K562 (cell line): ENCODE results near the gene SERPIND1. TPM values are rescaled to one million over a fixed set of nuclear protein-coding genes. Genes with fewer than 3 reads are reported as not detected.

Source experiments
- ATAC-seq: fragments of 200-7000 bp; cut with Tn5 transposase; 3 replicates; pipeline ENCODE4 v1.9.1; 2020; ENCODE audit warnings: moderate library complexity
- BruUV-seq: library from RNA; stranded (reverse); fragments of 400-500 nt; replicated peaks from 2 replicates; lab custom pipeline; 2021; lab: Mats Ljungman, UMichigan
- CTCF ChIA-PET: fragments of 300-600 bp; formaldehyde crosslinking; extraction: SDS; loops from one replicate; lab custom pipeline; 2021; ENCODE audit warnings: low intra/inter-chr PET ratio; lab: Yijun Ruan, JAX
- POLR2A ChIA-PET: fragments of 300-600, 350-650 bp; sonication (Branson Sonifier 250); formaldehyde crosslinking; extraction: SDS; loops from one replicate; lab custom pipeline; 2021; ENCODE audit warnings: antibody characterized with exemption, inconsistent platforms; lab: Yijun Ruan, JAX
- DNase-seq, 4 experiments: peaks; one replicate each; pipeline versions ENCODE4 v3.0.0 to v3.0.0-alpha.2; 2011 to 2018; ENCODE audit warnings: low spot score in 3 of 4, mixed read lengths in 3 of 4; ENCODE audit errors: extremely low read depth in 1 of 4
- FAIRE-seq: peaks from 2 replicates; lab custom pipeline; 2011; peaks lifted over from hg19 to GRCh38; lab: Jason Lieb, UNC
- H2AFZ ChIP-seq: 2 replicates; pipeline ENCODE4 v1.6.0; 2011; ENCODE audit warnings: low read depth, low read length, control low read depth, inconsistent platforms
- H3K27ac ChIP-seq: fragments of 200-600 bp; 3 replicates; pipeline ENCODE4 v1.8.0; 2011; ENCODE audit warnings: low read depth, mild to moderate bottlenecking, control low read depth, inconsistent platforms, low read length, moderate library complexity, mixed read lengths; ENCODE audit errors: extremely low read depth
- H3K27me3 ChIP-seq, 2 experiments: fragments of 300-600 bp in 1 of 2; 2 replicates in 1 of 2; 3 replicates in 1 of 2; pipeline versions ENCODE4 v1.6.0 to v1.8.0; 2011; ENCODE audit warnings: inconsistent platforms in 2 of 2, low read length in 2 of 2, mild to moderate bottlenecking in 1 of 2, mixed read lengths in 1 of 2, moderate library complexity in 1 of 2; ENCODE audit not compliant: control insufficient read depth in 2 of 2, insufficient read depth in 2 of 2
- H3K36me3 ChIP-seq: fragments of 300-600 bp; 3 replicates; pipeline ENCODE4 v1.8.0; 2011; ENCODE audit warnings: mild to moderate bottlenecking, low read length, inconsistent platforms; ENCODE audit not compliant: control insufficient read depth, insufficient read depth
- H3K4me1 ChIP-seq, 2 experiments: fragments of 200-600 bp in 1 of 2; replicated peaks in 1 of 2; 2 replicates in 1 of 2; 3 replicates in 1 of 2; pipeline versions ENCODE4 v1.5.1 to v1.8.0; 2011; ENCODE audit warnings: inconsistent platforms in 2 of 2, low read length in 2 of 2, mild to moderate bottlenecking in 1 of 2, mixed read lengths in 1 of 2, moderate library complexity in 1 of 2; ENCODE audit not compliant: control insufficient read depth in 2 of 2, insufficient read depth in 2 of 2
- H3K4me2 ChIP-seq: 2 replicates; pipeline ENCODE4 v1.6.1; 2011; ENCODE audit warnings: low read length, control low read depth, inconsistent platforms, mixed read lengths; ENCODE audit not compliant: insufficient read depth
- H3K4me3 ChIP-seq: fragments of 200-600 bp; sonication (generic), shearing (Covaris generic); 2 replicates; pipeline ENCODE4 v1.5.1; 2016; ENCODE audit warnings: control low read depth, inconsistent platforms
- H3K79me2 ChIP-seq: fragments of 200-600 bp; 3 replicates; pipeline ENCODE4 v1.8.0; 2011; ENCODE audit warnings: low read length, inconsistent platforms; ENCODE audit not compliant: control insufficient read depth, insufficient read depth
- H3K9ac ChIP-seq, 2 experiments: 2 replicates each; pipeline versions ENCODE4 v1.6.0 to v1.6.1; 2011; ENCODE audit warnings: low read depth in 2 of 2, low read length in 2 of 2, control low read depth in 1 of 2, inconsistent platforms in 1 of 2, mild to moderate bottlenecking in 1 of 2, mixed read lengths in 1 of 2; ENCODE audit not compliant: insufficient read depth in 1 of 2
- H3K9me1 ChIP-seq: one replicate; pipeline ENCODE4 v1.6.0; 2011; ENCODE audit warnings: inconsistent platforms, mild to moderate bottlenecking, low read length, moderate library complexity; ENCODE audit not compliant: control insufficient read depth, insufficient read depth
- H3K9me3 ChIP-seq: replicated peaks from 2 replicates; pipeline ENCODE4 v1.5.1; 2011; ENCODE audit warnings: low read depth, low read length, inconsistent platforms; ENCODE audit not compliant: control insufficient read depth, insufficient read depth
- H4K20me1 ChIP-seq: replicated peaks from 2 replicates; pipeline ENCODE4 v1.6.1; 2011; ENCODE audit warnings: low read length, inconsistent platforms, mixed read lengths; ENCODE audit not compliant: control insufficient read depth, insufficient read depth
- BMI1 ChIP-seq: fragments of 150-350 bp; IDR thresholded peaks from 2 replicates; pipeline ENCODE4 v1.6.1; 2014; ENCODE audit warnings: low read length
- CHD1 ChIP-seq: fragments of 200-600 bp; sonication (generic); IDR thresholded peaks from one replicate; pipeline ENCODE4 v1.6.1; 2012; ENCODE audit warnings: mild to moderate bottlenecking, moderate library complexity, low read length, inconsistent platforms
- DEAF1 ChIP-seq: fragments of 450-650 bp; formaldehyde crosslinking; IDR thresholded peaks from 2 replicates; pipeline ENCODE4 v1.4.0; 2020; ENCODE audit warnings: mild to moderate bottlenecking, moderate library complexity
- ELK3 ChIP-seq: fragments of 450-650 bp; formaldehyde crosslinking; IDR thresholded peaks from 2 replicates; pipeline ENCODE4 v1.4.0; 2020; ENCODE audit warnings: mild to moderate bottlenecking
- FOS ChIP-seq: IDR thresholded peaks from 3 replicates; pipeline ENCODE4 v1.6.1; 2011; ENCODE audit not compliant: insufficient read length; ENCODE audit errors: extremely low read depth
- FUS ChIP-seq: fragments of 200-400 bp; formaldehyde crosslinking; optimal IDR thresholded peaks from 2 replicates; pipeline ENCODE3; 2017; ENCODE audit warnings: low read depth, low read length
- KAT7 ChIP-seq: sonication (generic); formaldehyde crosslinking; IDR thresholded peaks from 2 replicates; pipeline ENCODE4 v1.8.0; 2022; ENCODE audit warnings: missing genetic modification reagents, mild to moderate bottlenecking, borderline replicate concordance
- MAFF ChIP-seq: IDR thresholded peaks from 2 replicates; pipeline ENCODE4 v1.6.1; 2012; ENCODE audit warnings: low read length, improper control_type of control experiment
- MEIS2 ChIP-seq: fragments of 450-650 bp; IDR thresholded peaks from 2 replicates; pipeline ENCODE4 v1.6.1; 2014; ENCODE audit warnings: mild to moderate bottlenecking; ENCODE audit not compliant: partially characterized antibody
- NEUROD1 ChIP-seq: fragments of 150-350 bp; IDR thresholded peaks from 2 replicates; pipeline ENCODE4 v1.6.1; 2014; ENCODE audit warnings: borderline replicate concordance, low read length, low read depth; ENCODE audit not compliant: partially characterized antibody
- RHOXF2B ChIP-seq: fragments of 250-450 bp; sonication (Bioruptor Pico); conservative IDR thresholded peaks from 2 replicates; pipeline ENCODE4 v1.5.1; 2021
- TEAD1 ChIP-seq, 2 experiments: fragments of 450-650 bp in 1 of 2; sonication (generic) in 1 of 2; formaldehyde crosslinking; IDR thresholded peaks; 2 replicates each; pipeline versions ENCODE4 v1.4.0 to v1.8.0; 2020 to 2022; ENCODE audit warnings: mild to moderate bottlenecking in 2 of 2, missing genetic modification reagents in 1 of 2
- ZNF354B ChIP-seq: fragments of 250-450 bp; sonication (Bioruptor Pico); IDR thresholded peaks from 2 replicates; pipeline ENCODE4 v1.4.0; 2020
- ZNF398 ChIP-seq: fragments of 250-450 bp; sonication (Bioruptor Pico); IDR thresholded peaks from 2 replicates; pipeline ENCODE4 v1.8.0; 2021; ENCODE audit warnings: moderate library complexity, mild to moderate bottlenecking, inconsistent platforms
- ZNF77 ChIP-seq: fragments of 250-450 bp; sonication (Bioruptor Pico); IDR thresholded peaks from 2 replicates; pipeline ENCODE4 v1.5.0; 2020
- WGBS: fragments of 100-300 bp; shearing (Covaris generic); methylation state at CpG from one replicate; pipeline ENCODE4 v1.1.6; 2016; ENCODE audit warnings: low coverage, mixed read lengths; ENCODE audit not compliant: insufficient coverage; ENCODE audit errors: missing lambda C conversion rate; 5-methylcytosine and 5-hydroxymethylcytosine counted together
- in situ Hi-C: fragments of 300-500 bp; cut with MboI; formaldehyde crosslinking; loops from 4 replicates; pipeline ENCODE4 v1.15.0; 2018; ENCODE audit warnings: inconsistent platforms, mixed read lengths
- intact Hi-C: fragments of 100-400 bp; cut with micrococcal nuclease; formaldehyde crosslinking; loops from 2 replicates; pipeline ENCODE4 v1.14.2; 2022
- polyA plus RNA-seq, 8 experiments: library from polyadenylated mRNA; depleted of rRNA in 4 of 8; stranded (reverse) in 5 of 8; unstranded in 3 of 8; fragments of >200 nt; fragmentation: Nextera tagmentation in 2 of 8; fragmentation: Illumina TruSeq in 1 of 8; extraction: Ambion mirVana in 2 of 8; extraction: Trizol in 1 of 8; gene quantifications; 2 replicates each; pipeline versions ENCODE4 v1.2.1 to v1.2.3, GENCODE V29; 2011 to 2014; ENCODE audit warnings: inconsistent platforms in 1 of 8, missing spikeins in 1 of 8
- total RNA-seq, 7 experiments: library from RNA; depleted of rRNA in 6 of 7; stranded (reverse); fragments of >200 nt in 6 of 7; fragmentation: Illumina TruSeq in 2 of 7; extraction: Trizol in 2 of 7; gene quantifications; 2 replicates each; pipeline versions ENCODE4 v1.2.1 to v1.2.3, GENCODE V29; 2011 to 2021; ENCODE audit warnings: low replicate concordance in 1 of 7

Gene SERPIND1
- total and polyA plus RNA-seq, 9 of the 15 experiments (the other 6 are each of a cell fraction or from before 2014, with no cell fraction given), result 0.04 to 0.11 (median 0.09) TPM; not detected in 6

- ChIA-PET CTCF (interaction anchor here (0.5 to 3.5 kb wide), 11 partner anchors 18 to 365 kb away, joined by 3 to 22 read pairs (median 3); partner anchors contain the start of genes PI4KA and SNAP29), POLR2A (interaction anchor here (0.7 to 3.8 kb wide), 15 partner anchors 8 to 218 kb away, joined by 3 to 15 read pairs (median 4); partner anchors contain the start of genes SERPIND1 and THAP7)
- H3K27me3 ChIP-seq, result no peaks in the 10 kb centered on the region
- BruUV-seq, result no TSS peak
- peaks cover under 1 to 12% of the 10 kb centered on the region in 2 experiments; a peak in 3 of 5 replicates for H3K4me1 ChIP-seq
- H3K9me3 ChIP-seq, result no peaks in the 10 kb centered on the region
- no peak overlapping the region for H3K4me3 ChIP-seq
- DNase-seq (peak; percentile 93 to 98 (median 96)), FAIRE-seq (peak; percentile 95), ATAC-seq (peak; percentile 96)
- no peak overlapping the region for H2AFZ ChIP-seq
- H3K9me1 ChIP-seq, result peaks cover 7% of the 10 kb centered on the region
- H4K20me1 ChIP-seq, result peaks cover 62% of the 10 kb centered on the region
- H3K36me3 ChIP-seq, result peaks cover 46% of the 10 kb centered on the region; the same call in 2 of the 3 replicates
- H3K79me2 ChIP-seq, result no peaks in the 10 kb centered on the region
- no peak overlapping the region for H3K27ac ChIP-seq
- H3K9ac ChIP-seq, result no peak overlapping the region
- H3K4me2 ChIP-seq, result no peak overlapping the region
- WGBS, result 54% methylated on average over 14 of the region's 14 CpGs
- in situ Hi-C loops, result loop anchor here (25.0 kb wide), 2 partner anchors 353 to 1947 kb away; no protein-coding TSS in a partner anchor
- intact Hi-C loops, result loop anchor here (1.0 to 5.0 kb wide), 4 partner anchors 26 to 177 kb away; no protein-coding TSS in a partner anchor
- TF ChIP-seq FUS (no peak), ZNF398 (CRISPR knock-in tag) (no peak), TEAD1 (CRISPR knock-in tag; IDR thresholded peaks at IDR 0.05) (0 out of 4 replicates have a peak, but pooled peaks of 1 of the 2 experiments have one; percentile 61), BMI1 (no peak), FOS (no peak), ELK3 (CRISPR knock-in tag) (no peak), MAFF (no peak), RHOXF2B (CRISPR knock-in tag) (no peak), MEIS2 (no peak), ZNF354B (CRISPR knock-in tag) (0 out of 2 replicates have a peak, but pooled peaks have one; percentile 6), DEAF1 (CRISPR knock-in tag) (peak; percentile 98), ZNF77 (CRISPR knock-in tag) (no peak), NEUROD1 (no peak), CHD1 (no peak), KAT7 (no peak)
Measured at GRCh38 chr22:20783844-20784723, 10.2 kb downstream of the SERPIND1 start.
